HUES48 (cell line): ENCODE measurements around the gene GJA5.
"Not testable (repeated sequence)": the region's sequence is repeated elsewhere in the genome, so short reads cannot be mapped to it uniquely, and the experiment has no call there.

Source experiments
- H3K27ac ChIP-seq: one replicate; pipeline ENCODE4 v1.7.0; 2013; ENCODE audit warnings: low read depth, low read length, inconsistent platforms
- H3K27me3 ChIP-seq: 2 replicates; pipeline ENCODE4 v1.6.1; 2013; ENCODE audit warnings: mild to moderate bottlenecking, low read length; ENCODE audit not compliant: control insufficient read depth, insufficient read depth
- H3K36me3 ChIP-seq: 2 replicates; pipeline ENCODE4 v1.6.1; 2013; ENCODE audit warnings: low read length; ENCODE audit not compliant: control insufficient read depth, insufficient read depth
- H3K4me1 ChIP-seq: 2 replicates; pipeline ENCODE4 v1.6.1; 2013; ENCODE audit warnings: mild to moderate bottlenecking, low read length; ENCODE audit not compliant: control insufficient read depth, insufficient read depth
- H3K4me3 ChIP-seq: 2 replicates; pipeline ENCODE4 v1.5.1; 2013; ENCODE audit warnings: mild to moderate bottlenecking, low read depth, low read length
- H3K9ac ChIP-seq: 2 replicates; pipeline ENCODE4 v1.6.1; 2013; ENCODE audit warnings: mild to moderate bottlenecking, low read depth, low read length, moderate library complexity
- H3K9me3 ChIP-seq: 2 replicates; pipeline ENCODE4 v1.6.1; 2013; ENCODE audit warnings: low read length; ENCODE audit not compliant: control insufficient read depth, insufficient read depth

Gene GJA5

DNA sequence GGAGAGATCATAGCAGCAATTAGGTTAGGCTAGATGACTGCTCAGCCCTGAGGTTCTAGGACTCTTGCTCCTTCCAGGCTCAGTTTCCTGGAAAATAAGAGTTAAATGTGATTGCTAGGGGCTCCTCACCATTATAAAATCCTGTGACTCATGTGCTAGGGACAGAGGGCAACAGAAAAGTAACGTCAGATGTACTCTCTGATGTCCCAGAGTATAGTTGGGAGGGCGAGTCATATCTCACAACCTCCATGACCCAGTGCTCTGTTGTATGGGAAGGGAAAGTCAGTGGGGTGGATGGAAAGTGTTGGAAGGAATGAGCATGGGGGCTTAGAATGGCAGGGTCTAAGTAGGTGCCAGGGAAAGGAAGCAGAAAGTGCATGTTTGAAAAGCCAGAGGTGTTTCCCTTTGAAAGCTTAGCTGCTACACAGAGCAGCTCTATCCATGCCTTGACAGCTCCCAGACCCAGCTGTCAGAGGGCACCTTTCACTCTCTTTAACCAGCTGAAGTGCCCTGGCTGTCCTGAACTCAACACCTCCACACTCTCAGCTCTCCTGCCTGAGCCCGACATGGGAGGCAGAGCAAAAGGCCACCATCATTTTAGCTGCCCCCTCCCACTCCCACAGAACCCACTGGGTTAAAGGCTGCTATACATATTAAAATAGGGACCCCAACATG, 11.6 kb downstream of the GJA5 start:
- H3K27me3 ChIP-seq: no peaks in the 10 kb centered on the region
- no peak overlapping the region for H3K4me3 ChIP-seq
- H3K9me3 ChIP-seq: no peaks in the 10 kb centered on the region
- H3K4me1 ChIP-seq: no peaks in the 10 kb centered on the region
- no peaks in the 10 kb centered on the region for H3K36me3 ChIP-seq
- no peak overlapping the region for H3K27ac ChIP-seq
- no peak overlapping the region for H3K9ac ChIP-seq

DNA sequence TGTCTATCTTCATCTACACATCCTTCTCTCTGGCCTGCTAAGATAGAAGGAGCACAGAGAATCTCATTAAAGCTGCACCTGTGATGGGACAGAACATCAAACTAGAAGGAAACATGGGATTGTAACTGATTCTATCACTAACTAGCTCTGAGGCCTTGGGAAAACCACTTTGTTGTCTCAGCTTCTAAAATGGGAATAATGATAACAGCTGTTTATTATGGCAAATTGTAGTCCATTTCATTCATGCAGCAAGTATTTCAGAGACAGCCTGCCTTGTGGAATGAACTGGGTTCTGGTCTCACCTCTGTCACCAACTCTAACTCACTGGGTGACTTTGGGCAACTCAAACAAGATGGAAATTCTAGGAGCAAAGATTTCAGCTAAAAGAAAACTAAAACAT, 12.4 kb downstream of the GJA5 start:
- Histone ChIP-seq H3K27ac (no peak overlapping the region), H3K4me1 (no peaks in the 10 kb centered on the region), H3K36me3 (no peaks in the 10 kb centered on the region), H3K4me3 (no peak overlapping the region), H3K27me3 (no peaks in the 10 kb centered on the region), H3K9me3 (no peaks in the 10 kb centered on the region), H3K9ac (no peak overlapping the region)

DNA sequence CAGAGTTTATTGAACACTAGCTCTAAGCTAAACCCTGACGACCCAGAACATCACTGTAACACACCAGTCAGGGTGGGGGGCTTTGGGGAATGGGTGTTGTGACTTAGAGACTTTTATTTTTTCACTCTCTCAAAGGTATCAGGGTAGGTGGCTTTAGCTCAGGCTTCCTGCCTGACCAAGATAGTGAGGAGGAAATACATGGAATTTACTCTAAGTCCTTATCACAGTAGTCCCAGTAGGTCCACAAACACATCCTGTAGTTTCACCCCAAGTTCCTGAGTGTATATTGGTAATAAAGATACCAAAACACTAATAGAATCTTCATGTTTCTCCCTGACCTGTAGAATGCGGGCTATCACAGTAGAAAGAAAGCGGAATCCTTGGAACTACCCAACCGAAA, 15.1 kb downstream of the GJA5 start:
- H3K4me1 ChIP-seq: no peaks in the 10 kb centered on the region
- no peaks in the 10 kb centered on the region for H3K27me3 ChIP-seq
- H3K9ac ChIP-seq: no peak overlapping the region
- H3K27ac ChIP-seq: no peak overlapping the region
- H3K9me3 ChIP-seq: no peaks in the 10 kb centered on the region
- no peak overlapping the region for H3K4me3 ChIP-seq
- H3K36me3 ChIP-seq: no peaks in the 10 kb centered on the region

DNA sequence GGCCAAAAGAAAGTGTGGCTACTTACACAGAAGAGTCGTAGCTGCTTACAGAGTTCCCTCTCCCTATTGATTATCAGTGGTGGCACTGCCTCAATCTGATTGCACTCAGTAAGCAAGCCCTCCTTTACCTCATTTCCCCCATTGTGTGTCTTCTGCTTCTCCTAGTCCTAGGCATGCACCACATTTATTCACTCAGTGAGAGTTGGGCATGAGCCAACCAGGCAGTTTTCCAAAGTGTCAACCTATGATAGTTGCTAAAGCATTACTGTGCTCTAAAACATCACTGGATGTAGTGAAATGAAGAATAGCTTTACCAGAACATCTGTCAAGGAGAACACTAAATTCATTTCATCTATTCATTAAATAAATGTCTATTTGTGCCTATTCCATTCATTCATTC, 19.3 kb downstream of the GJA5 start:
- Histone ChIP-seq H3K4me3 (no peak overlapping the region), H3K9ac (no peak overlapping the region), H3K4me1 (no peaks in the 10 kb centered on the region), H3K27ac (no peak overlapping the region), H3K9me3 (no peaks in the 10 kb centered on the region), H3K27me3 (no peaks in the 10 kb centered on the region), H3K36me3 (no peaks in the 10 kb centered on the region)

DNA sequence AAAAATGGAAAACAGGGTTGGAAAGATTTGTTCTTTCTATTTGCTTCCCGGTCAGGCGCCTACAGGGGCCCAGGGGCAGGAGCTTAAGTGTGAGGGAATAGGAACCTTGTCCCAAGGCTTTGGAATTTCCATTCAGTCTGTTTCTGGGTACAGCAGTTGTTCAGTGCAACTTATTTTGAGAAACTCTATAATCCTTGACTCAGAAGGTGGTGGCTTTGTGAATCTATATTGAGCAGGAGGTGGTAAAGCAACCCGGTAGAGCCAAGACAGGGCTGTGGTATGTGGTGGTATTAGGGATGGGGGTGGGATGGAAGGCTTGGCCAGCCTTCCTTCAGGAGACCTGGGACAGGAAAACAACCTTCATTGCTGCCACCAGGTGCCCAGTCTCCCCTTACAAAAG, 20.0 kb downstream of the GJA5 start:
- Histone ChIP-seq H3K4me3 (no peak overlapping the region), H3K9ac (no peak overlapping the region), H3K27me3 (no peaks in the 10 kb centered on the region), H3K27ac (no peak overlapping the region), H3K36me3 (no peaks in the 10 kb centered on the region), H3K4me1 (peaks cover under 1% of the 10 kb centered on the region; the same call in 1 of the 2 replicates), H3K9me3 (no peaks in the 10 kb centered on the region)

DNA sequence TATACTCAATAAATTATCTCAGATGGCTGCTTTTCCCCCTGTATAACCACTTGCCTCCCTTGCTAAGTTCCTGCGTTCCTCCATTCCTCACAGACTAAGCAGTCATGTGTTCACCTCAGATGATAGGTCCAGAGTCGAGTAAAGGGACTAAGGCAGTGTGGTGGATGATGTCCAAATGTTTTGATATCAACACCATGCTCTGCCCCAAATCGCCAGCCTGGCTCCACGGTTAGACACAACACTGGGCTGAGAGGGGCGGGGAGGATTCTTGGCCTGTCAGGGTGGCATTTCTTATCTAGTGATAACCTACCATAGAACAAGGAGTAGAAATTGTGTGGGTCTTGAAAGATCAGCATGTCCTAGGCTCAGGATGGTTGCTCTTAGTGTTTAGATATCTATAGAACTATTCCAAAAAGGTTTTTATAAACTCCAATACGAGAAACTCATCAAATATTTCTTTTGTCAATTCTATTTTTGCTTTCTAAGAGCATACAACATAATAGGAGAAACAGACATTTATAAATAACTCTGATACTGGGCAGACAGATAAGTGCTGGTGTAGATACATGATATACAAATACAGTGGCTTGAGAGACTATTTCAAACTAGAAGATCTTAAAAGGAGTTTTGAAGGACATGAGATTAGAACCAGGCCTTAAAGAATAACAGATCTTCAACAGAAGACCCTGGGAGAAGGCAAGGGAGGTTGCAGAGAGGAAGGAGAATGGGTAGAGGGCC, 21.5 kb downstream of the GJA5 start:
- H3K9ac ChIP-seq: no peak overlapping the region
- no peak overlapping the region for H3K27ac ChIP-seq
- no peak overlapping the region for H3K4me3 ChIP-seq
- H3K4me1 ChIP-seq: peaks cover 11% of the 10 kb centered on the region; the same call in 1 of the 2 replicates
- H3K9me3 ChIP-seq: no peaks in the 10 kb centered on the region
- H3K27me3 ChIP-seq: no peaks in the 10 kb centered on the region
- H3K36me3 ChIP-seq: no peaks in the 10 kb centered on the region

DNA sequence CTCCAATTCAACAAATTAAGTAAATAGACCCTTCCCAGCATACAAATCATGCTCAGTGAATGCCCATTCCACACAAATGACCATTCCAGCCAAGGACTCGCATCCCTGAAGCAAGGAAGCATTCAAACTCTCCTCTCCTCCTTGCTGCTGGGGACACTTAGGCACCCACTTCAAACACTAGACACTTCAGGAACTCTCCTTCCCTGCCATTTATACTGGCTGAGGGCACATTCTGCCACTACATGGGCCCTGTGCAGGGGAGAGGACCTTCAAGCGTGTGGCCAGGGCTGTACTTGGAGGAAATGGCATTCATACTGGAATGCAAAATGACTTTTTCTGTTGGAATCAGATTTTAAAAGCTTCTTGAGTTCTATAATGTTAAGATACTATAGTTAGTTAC, 22.3 kb downstream of the GJA5 start:
- peaks cover 11% of the 10 kb centered on the region; the same call in 1 of the 2 replicates for H3K4me1 ChIP-seq
- no peak overlapping the region for H3K9ac ChIP-seq
- H3K4me3 ChIP-seq: no peak overlapping the region
- H3K27ac ChIP-seq: no peak overlapping the region
- no peaks in the 10 kb centered on the region for H3K36me3 ChIP-seq
- no peaks in the 10 kb centered on the region for H3K27me3 ChIP-seq
- no peaks in the 10 kb centered on the region for H3K9me3 ChIP-seq

DNA sequence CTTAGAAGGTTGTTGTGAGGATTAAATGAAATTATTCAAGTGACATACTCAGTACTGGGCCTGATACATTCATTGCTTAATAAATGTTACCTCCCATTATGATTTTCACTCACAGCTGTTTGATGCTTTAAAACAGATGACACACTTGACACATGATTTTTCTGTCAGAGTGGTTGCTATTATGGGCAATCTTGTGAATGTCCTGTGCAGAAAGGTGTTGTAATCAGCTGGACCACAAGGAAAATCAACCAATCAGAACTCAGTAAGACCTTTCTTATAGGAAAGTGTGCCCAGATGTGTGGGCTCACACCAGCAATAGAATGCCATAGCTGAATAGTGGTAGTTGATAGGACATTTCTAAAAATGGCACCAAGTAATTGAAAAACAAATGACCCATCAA, 23.5 kb downstream of the GJA5 start:
- H3K27me3 ChIP-seq: no peaks in the 10 kb centered on the region
- H3K36me3 ChIP-seq: no peaks in the 10 kb centered on the region
- H3K4me3 ChIP-seq: no peak overlapping the region
- H3K4me1 ChIP-seq: peaks cover 11% of the 10 kb centered on the region; the same call in 1 of the 2 replicates
- H3K27ac ChIP-seq: no peak overlapping the region
- H3K9me3 ChIP-seq: no peaks in the 10 kb centered on the region
- H3K9ac ChIP-seq: no peak overlapping the region

DNA sequence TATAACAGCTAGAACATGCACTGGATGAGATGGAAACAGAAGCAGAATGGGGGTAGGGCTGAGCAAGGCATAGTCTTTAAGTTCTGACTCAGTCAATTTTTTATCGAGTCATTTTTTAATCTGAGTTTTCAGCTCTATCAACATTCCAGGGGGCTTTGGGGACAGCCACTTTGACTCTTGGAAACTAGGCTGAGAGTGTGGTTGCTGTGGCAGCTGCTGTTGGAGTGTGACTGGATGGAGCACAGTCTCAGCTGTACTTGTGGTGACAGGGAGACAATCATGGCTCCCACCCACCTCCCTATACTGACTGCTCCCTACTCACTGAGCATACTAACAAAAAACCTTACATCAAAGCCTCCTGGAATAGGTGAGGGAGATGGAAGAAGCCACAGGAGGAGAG, 25.0 kb downstream of the GJA5 start:
- peaks cover 11% of the 10 kb centered on the region; the same call in 1 of the 2 replicates for H3K4me1 ChIP-seq
- no peak overlapping the region for H3K9ac ChIP-seq
- H3K9me3 ChIP-seq: no peaks in the 10 kb centered on the region
- H3K4me3 ChIP-seq: no peak overlapping the region
- no peaks in the 10 kb centered on the region for H3K36me3 ChIP-seq
- H3K27me3 ChIP-seq: no peaks in the 10 kb centered on the region
- no peak overlapping the region for H3K27ac ChIP-seq

DNA sequence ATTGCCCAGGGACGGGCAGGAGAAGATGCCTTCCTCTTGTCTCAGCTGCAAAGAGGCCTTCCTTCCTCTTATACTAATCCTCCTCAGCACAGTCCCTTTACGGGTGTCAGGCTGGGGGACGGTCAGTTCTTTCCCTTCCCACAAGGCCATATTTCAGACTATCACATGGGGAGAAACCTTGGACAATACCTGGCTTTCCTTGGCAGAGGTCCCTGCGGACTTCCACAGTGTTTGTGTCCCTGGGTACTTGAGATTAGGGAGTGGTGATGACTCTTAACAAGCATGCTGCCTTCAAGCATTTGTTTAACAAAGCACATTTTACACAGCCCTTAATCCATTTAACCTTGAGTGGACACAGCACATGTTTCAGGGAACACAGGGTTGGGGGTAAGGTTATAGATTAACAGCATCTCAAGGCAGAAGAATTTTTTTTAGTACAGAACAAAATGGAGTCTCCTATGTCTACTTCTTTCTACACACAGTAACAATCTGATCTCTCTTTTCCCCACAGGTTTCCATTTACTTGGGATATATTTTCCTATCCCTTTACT, 26.0 kb downstream of the GJA5 start:
- H3K4me1 ChIP-seq: peaks cover 11% of the 10 kb centered on the region; the same call in 1 of the 2 replicates
- H3K4me3 ChIP-seq, H3K27ac ChIP-seq, H3K27me3 ChIP-seq, H3K36me3 ChIP-seq, H3K9ac ChIP-seq, H3K9me3 ChIP-seq: not testable (repeated sequence)

DNA sequence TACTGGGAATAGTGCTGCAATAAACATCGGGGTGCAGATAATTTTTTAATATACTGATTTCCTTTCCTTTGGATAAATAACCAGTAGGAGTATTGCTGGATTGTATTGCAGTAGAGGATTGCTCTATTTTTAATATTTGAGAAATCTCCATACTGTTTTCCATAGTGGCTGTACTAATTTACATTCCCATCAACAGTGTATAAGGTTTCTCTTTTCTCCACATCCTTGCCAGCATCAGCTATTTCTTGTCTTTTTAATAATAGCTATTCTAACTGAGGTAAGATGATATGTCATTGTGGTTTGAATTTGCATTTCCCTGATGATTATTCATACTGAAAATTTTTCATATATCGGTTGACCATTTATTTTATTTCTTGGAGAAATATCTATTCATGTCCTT, 31.1 kb downstream of the GJA5 start:
- no peak overlapping the region for H3K4me3 ChIP-seq
- no peaks in the 10 kb centered on the region for H3K27me3 ChIP-seq
- H3K4me1 ChIP-seq: peaks cover 14% of the 10 kb centered on the region
- H3K36me3 ChIP-seq: no peaks in the 10 kb centered on the region
- no peak overlapping the region for H3K27ac ChIP-seq
- H3K9ac ChIP-seq: no peak overlapping the region
- no peaks in the 10 kb centered on the region for H3K9me3 ChIP-seq
